Calu3 (cell line): Measurements from ENCODE around the gene NPAS3. TPM values are rescaled to one million over a fixed set of nuclear protein-coding genes. Genes with fewer than 3 reads are reported as not detected.

Experiments
- BruUV-seq: library from RNA; stranded (reverse); fragments of 400-500 nt; replicated peaks from 2 replicates; lab custom pipeline; 2021; lab: Mats Ljungman, UMichigan
- CTCF ChIA-PET: fragments of 300-600 bp; sonication (Branson Sonifier 250); formaldehyde crosslinking; loops from one replicate; lab custom pipeline; 2022; ENCODE audit warnings: antibody characterized with exemption; lab: Charles Lee
- DNase-seq: peaks from one replicate; pipeline ENCODE4 v3.0.0; 2022
- H3K27ac Mint-ChIP-seq: one replicate; pipeline ENCODE4 v1.8.0; 2022; ENCODE audit warnings: mixed read lengths; ENCODE audit not compliant: unreplicated experiment
- H3K27me3 Mint-ChIP-seq: one replicate; pipeline ENCODE4 v1.8.0; 2022; ENCODE audit warnings: mixed read lengths; ENCODE audit not compliant: unreplicated experiment
- H3K36me3 Mint-ChIP-seq: one replicate; pipeline ENCODE4 v1.8.0; 2022; ENCODE audit warnings: mild to moderate bottlenecking, moderate library complexity, mixed read lengths; ENCODE audit not compliant: insufficient read depth, unreplicated experiment
- H3K4me1 Mint-ChIP-seq: one replicate; pipeline ENCODE4 v1.8.0; 2022; ENCODE audit warnings: mild to moderate bottlenecking, low read depth, mixed read lengths; ENCODE audit not compliant: unreplicated experiment
- H3K4me3 Mint-ChIP-seq: one replicate; pipeline ENCODE4 v1.8.0; 2022; ENCODE audit warnings: mild to moderate bottlenecking, low read depth, moderate library complexity, mixed read lengths; ENCODE audit not compliant: unreplicated experiment
- H3K9me3 Mint-ChIP-seq: one replicate; pipeline ENCODE4 v1.8.0; 2022; ENCODE audit warnings: low read depth, mixed read lengths; ENCODE audit not compliant: unreplicated experiment
- CTCF ChIP-seq: fragments of 200-600 bp; IDR thresholded peaks from one replicate; pipeline ENCODE4 v1.8.0; 2022; ENCODE audit warnings: antibody characterized with exemption; ENCODE audit not compliant: unreplicated experiment
- intact Hi-C: fragments of 100-400 bp; cut with micrococcal nuclease; formaldehyde crosslinking; loops from one replicate; pipeline ENCODE4 v1.10.0; 2022; ENCODE audit not compliant: unreplicated experiment
- total RNA-seq: library from RNA; stranded (reverse); gene quantifications from 2 replicates; pipeline ENCODE4 v1.2.3, GENCODE V29; 2022

Gene NPAS3
- total RNA-seq, 1 experiment from 2014 or later = not detected

GRCh38 chr14:33643426-33644181 lies 704.9 kb downstream of the NPAS3 start:
- Mint-ChIP-seq H3K4me1 (no peaks in the 10 kb centered on the region), H3K9me3 (no peaks in the 10 kb centered on the region), H3K36me3 (no peaks in the 10 kb centered on the region), H3K4me3 (no peak overlapping the region), H3K27ac (no peak overlapping the region), H3K27me3 (peaks cover 35% of the 10 kb centered on the region)
- DNase-seq = no peak
- TF ChIP-seq CTCF = no peak
- BruUV-seq = no TSS peak
- CTCF ChIA-PET = no interaction called here
- intact Hi-C loops = no loop called here

- intact Hi-C loops = no loop called here
- Mint-ChIP-seq H3K4me3 (no peak overlapping the region), H3K36me3 (no peaks in the 10 kb centered on the region), H3K4me1 (no peaks in the 10 kb centered on the region), H3K27me3 (peaks cover 58% of the 10 kb centered on the region), H3K9me3 (no peaks in the 10 kb centered on the region), H3K27ac (no peak overlapping the region)
- BruUV-seq = no TSS peak
- CTCF ChIA-PET = no interaction called here
- no peak for DNase-seq
- TF ChIP-seq CTCF = no peak
Observed at GRCh38 chr14:33646692-33647260, 708.1 kb downstream of the NPAS3 start.

- BruUV-seq = no TSS peak
- no peak for TF ChIP-seq CTCF
- Mint-ChIP-seq H3K4me1 (no peaks in the 10 kb centered on the region), H3K36me3 (no peaks in the 10 kb centered on the region), H3K27ac (no peak overlapping the region), H3K27me3 (peaks cover 52% of the 10 kb centered on the region), H3K9me3 (no peaks in the 10 kb centered on the region), H3K4me3 (no peak overlapping the region)
- no peak for DNase-seq
- intact Hi-C loops = no loop called here
- CTCF ChIA-PET = no interaction called here
Observed at GRCh38 chr14:33647385-33647786, 708.7 kb downstream of the NPAS3 start.

- Mint-ChIP-seq H3K9me3 (no peaks in the 10 kb centered on the region), H3K4me1 (no peaks in the 10 kb centered on the region), H3K36me3 (no peaks in the 10 kb centered on the region), H3K4me3 (no peak overlapping the region), H3K27me3 (peaks cover 41% of the 10 kb centered on the region), H3K27ac (no peak overlapping the region)
- CTCF ChIA-PET = no interaction called here
- intact Hi-C loops = no loop called here
- no TSS peak for BruUV-seq
- TF ChIP-seq CTCF = no peak
- DNase-seq = no peak
Observed at GRCh38 chr14:33650430-33650829, 711.8 kb downstream of the NPAS3 start.
